Measurements from ENCODE around the gene SIAH3.

- no peak for TF ChIP-seq CTCF (conservative IDR thresholded peaks at IDR 0.05; ENCODE audit: low read length)
- TF ChIP-seq EZH2phosphoT487 (IDR thresholded peaks at IDR 0.05; ENCODE audit: borderline replicate concordance, low read depth, low read length), result no peak
Measured at GRCh38 chr13:45799451-45799850, 52.1 kb downstream of the SIAH3 start.
